Nephron (organoid): ENCODE results near the gene DLX3.
A peak's percentile ranks its signal among the peaks of the same experiment; 100 is the strongest.

Experiments used
- H3K27ac Mint-ChIP-seq, 3 experiments: 2 replicates each; pipeline ENCODE4 v1.8.0; 2020; ENCODE audit warnings: mixed read lengths in 3 of 3, mild to moderate bottlenecking in 2 of 3, moderate library complexity in 1 of 3
- H3K27me3 Mint-ChIP-seq: 2 replicates; pipeline ENCODE4 v1.8.0; 2021; ENCODE audit warnings: low read depth, mild to moderate bottlenecking, moderate library complexity, mixed read lengths
- H3K36me3 Mint-ChIP-seq: 2 replicates; pipeline ENCODE4 v1.8.0; 2020; ENCODE audit warnings: low read depth, mixed read lengths
- H3K4me1 Mint-ChIP-seq: 2 replicates; pipeline ENCODE4 v1.8.0; 2020; ENCODE audit warnings: mixed read lengths
- H3K4me3 Mint-ChIP-seq, 3 experiments: 2 replicates each; pipeline ENCODE4 v1.8.0; 2020; ENCODE audit warnings: mild to moderate bottlenecking in 3 of 3, mixed read lengths in 3 of 3, moderate library complexity in 2 of 3
- H3K9me3 Mint-ChIP-seq: 2 replicates; pipeline ENCODE4 v1.8.0; 2020; ENCODE audit warnings: mixed read lengths
- CTCF ChIP-seq, 3 experiments: fragments of 200-600 bp; sonication (generic); IDR thresholded peaks; one replicate each; pipeline ENCODE4 v1.5.0; 2021; ENCODE audit warnings: antibody characterized with exemption in 3 of 3; ENCODE audit not compliant: unreplicated experiment in 3 of 3

DLX3 gene

GRCh38 chr17:49944273-49944870, 50.7 kb downstream of the DLX3 start:
- H3K4me1 Mint-ChIP-seq = peaks cover 10% of the 10 kb centered on the region
- H3K9me3 Mint-ChIP-seq = no peaks in the 10 kb centered on the region
- TF ChIP-seq CTCF (IDR thresholded peaks at IDR 0.05; ENCODE audit: unreplicated experiment in 3 of 3) = no peak
- peak overlapping the region in 1 of 3 experiments; percentile 26 for H3K4me3 Mint-ChIP-seq
- peak overlapping the region in 2 of 3 experiments; percentile 22 to 37 for H3K27ac Mint-ChIP-seq
- peaks cover 55% of the 10 kb centered on the region for H3K27me3 Mint-ChIP-seq
- no peaks in the 10 kb centered on the region for H3K36me3 Mint-ChIP-seq

DNA sequence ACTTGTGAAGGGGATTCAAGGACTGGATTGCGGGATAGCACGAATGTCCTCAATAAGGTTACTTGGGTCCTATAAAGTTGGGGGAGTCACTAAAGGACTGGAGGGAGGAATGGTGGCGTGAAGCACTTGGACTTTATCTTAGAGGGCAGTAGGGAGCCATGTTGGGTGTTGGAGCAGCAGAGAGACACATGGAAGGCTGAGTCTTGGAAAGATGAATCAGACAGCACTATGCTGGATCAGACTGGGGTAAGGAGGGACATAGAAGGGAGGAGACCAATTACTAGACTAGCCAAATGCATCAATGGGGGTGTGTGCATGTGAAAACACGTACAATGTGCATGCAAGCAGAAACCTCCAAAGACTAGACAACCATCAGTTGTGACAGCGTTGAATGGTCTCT, 52.1 kb downstream of the DLX3 start:
- TF ChIP-seq CTCF (IDR thresholded peaks at IDR 0.05; ENCODE audit: unreplicated experiment in 3 of 3) = no peak
- Mint-ChIP-seq H3K27ac (peak overlapping the region in 1 of 3 experiments; percentile 30), H3K4me1 (peaks cover 10% of the 10 kb centered on the region), H3K4me3 (no peak overlapping the region), H3K27me3 (peaks cover 54% of the 10 kb centered on the region), H3K9me3 (no peaks in the 10 kb centered on the region), H3K36me3 (no peaks in the 10 kb centered on the region)

DNA sequence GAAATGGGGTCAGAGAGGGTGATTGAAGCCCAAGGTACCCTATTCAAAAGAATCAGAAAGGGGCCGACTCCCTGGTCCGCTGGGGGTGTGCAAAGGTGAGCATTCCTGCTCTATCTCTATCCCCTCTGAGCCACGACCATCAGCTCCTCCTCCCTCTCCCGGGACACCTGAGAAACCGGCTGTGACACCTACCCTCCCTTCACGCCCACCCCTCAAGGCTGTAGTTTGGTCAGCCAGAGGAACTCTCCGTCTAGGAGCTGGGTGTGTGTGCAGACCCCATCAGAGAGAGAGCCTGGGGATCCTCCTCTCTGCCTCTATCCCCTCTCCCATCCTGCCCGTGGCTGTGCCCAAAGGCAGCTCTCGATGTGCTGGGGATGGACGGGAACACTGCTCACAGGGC, 53.6 kb downstream of the DLX3 start:
- peaks cover 10% of the 10 kb centered on the region for H3K4me1 Mint-ChIP-seq
- no peak overlapping the region for H3K27ac Mint-ChIP-seq
- H3K36me3 Mint-ChIP-seq = no peaks in the 10 kb centered on the region
- no peak overlapping the region for H3K4me3 Mint-ChIP-seq
- TF ChIP-seq CTCF (IDR thresholded peaks at IDR 0.05; ENCODE audit: unreplicated experiment in 3 of 3) = no peak
- H3K9me3 Mint-ChIP-seq = no peaks in the 10 kb centered on the region
- peaks cover 50% of the 10 kb centered on the region for H3K27me3 Mint-ChIP-seq
